H4 (cell line): ENCODE data around the gene LY9. TPM values are rescaled to one million over a fixed set of nuclear protein-coding genes. Genes with fewer than 3 reads are reported as not detected.

Experiments used
- DNase-seq: peaks from one replicate; pipeline ENCODE4 v3.0.0-alpha.2; 2015; ENCODE audit warnings: low spot score
- total RNA-seq: library from RNA; depleted of rRNA; stranded (reverse); fragments of >200 nt; shearing (Covaris generic); gene quantifications from 2 replicates; pipeline ENCODE4 v1.2.3, GENCODE V29; 2014

Gene LY9
- total RNA-seq, 1 experiment from 2014 or later, result not detected

DNA sequence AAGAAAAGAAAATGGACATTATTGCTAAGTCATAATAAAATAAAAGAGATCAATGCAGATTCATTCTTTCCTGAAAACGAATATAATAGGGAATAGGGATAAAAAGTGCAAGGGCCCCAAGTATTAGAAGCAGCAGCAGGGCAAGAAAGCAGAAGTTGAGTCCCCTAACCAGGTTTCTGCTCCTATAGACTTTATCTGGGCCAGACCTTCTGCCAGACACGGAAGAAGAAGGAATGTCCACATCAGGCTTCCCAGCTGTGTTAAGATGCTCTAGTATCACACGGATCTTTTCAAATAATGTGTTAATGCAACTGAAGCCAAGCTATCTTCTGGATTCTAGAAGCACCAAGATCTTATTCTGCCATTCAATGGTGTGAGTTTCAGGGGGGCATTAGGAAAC, 39.8 kb downstream of the LY9 start:
- DNase-seq, result no peak

DNA sequence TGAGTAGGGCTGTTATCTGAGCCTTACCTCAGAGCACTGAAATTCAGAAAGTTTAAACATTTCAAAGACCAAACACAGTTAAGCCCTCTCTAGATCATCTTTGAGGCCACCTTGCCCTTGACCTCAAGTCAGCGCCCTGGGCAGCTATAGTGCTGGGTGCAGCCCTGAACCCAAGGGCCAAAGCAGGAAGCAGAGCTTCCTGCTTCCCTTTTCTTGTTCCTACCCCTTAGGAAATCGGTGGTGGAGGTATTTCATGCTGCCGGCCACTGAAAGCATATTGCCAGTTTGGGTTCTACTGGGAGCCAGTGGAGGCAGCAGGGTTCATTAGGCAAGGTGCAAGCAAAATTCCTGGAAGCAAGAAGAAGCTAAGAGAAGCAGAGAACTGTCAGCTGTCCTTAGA, 40.6 kb downstream of the LY9 start:
- DNase-seq, result no peak

DNA sequence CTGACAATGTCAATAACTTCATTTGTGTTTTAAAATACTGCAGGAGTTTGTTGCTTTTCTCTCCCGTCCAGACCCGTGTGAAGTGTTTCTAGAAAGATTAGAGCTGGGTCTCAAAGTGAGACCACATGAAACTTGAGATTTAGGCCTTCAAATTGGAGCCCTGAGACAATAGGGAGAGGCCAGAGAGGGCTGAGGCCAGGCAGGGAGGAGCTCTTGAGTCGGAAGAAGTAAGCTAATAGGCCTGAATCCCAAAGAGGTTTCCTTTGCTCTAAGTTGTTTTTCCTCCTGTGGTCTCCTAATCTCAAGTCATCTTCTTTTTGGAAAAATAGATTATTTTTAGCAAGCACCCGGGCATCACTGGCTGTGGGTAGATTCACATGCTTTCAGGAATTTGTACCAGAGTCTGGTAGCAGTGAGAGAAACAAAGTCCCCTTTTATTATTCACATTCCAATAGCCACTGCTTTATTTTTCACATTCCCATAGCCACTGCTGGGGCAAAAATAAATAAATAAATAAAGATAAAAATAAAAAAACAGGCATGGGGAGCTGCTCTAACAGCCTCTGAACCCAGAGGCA, 41.1 kb downstream of the LY9 start:
- no peak for DNase-seq

DNA sequence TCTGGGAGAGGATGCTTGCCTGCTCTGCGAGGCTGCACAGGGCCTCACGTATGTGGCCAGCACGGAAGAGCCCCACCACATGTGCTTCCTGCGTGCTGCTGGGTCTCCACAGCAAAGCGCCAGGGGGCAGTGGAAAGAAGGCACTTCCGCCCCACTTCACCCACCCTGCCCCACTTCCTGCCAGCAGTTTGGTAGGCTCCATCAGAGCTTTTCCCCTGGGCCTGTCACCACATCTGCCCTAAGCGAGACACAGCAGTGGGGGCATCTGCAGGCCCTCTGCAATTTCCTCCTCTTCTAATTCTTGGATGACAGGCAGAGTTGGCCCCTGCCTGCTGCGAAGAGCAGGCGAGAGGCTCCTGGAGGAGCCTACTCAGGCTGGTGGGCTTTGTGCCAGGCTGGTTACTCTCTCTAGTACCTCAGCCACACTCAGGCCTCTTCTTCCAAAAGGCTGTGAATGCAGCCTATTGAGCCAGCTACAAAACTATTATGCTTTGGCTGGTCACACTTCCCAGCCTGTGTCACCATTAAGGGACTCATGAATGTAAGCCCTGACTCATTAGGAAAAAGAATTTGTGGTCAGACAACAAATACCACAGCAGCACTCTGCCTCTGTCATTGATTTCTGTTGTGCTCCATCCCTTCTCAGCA, 41.7 kb downstream of the LY9 start:
- DNase-seq, result peak; percentile 32

DNA sequence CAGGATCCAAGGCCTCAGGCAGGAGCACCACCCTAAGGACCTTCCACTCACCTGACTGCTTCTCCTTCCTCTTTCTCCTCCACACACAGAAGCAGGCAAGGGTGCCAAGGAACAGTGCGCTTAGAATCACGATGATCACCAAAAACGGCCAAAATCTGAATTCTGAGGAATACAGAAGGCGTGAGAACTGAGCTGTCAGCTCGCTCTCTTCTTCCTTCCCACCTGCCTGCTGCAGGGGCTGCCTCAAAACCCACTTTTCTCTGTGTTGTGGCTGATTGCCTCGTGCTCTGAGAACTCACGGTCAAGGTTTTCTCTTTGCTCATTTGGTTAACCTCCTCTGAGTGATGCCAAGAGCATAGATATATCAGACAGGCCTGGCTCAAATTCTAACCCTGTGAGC, 42.9 kb downstream of the LY9 start:
- no peak for DNase-seq

DNA sequence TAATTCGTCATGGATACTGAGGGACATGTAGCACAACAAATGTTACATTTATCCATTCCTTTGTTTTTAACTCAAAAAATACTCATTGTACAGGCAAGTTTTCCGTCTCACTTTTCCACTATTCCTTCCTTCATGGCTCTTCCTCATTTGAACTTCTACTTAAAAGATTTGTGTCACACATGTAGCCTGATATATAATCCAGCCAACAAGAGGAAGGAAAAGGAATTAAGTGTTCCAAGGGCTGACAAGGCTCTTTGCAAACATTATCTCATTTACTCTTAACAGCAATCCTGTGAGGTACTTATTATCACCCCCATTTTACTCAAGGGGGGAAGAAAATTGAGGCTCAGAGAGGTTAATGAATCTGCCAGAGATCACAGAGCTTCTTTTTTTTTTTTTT, 43.8 kb downstream of the LY9 start:
- no peak for DNase-seq

DNA sequence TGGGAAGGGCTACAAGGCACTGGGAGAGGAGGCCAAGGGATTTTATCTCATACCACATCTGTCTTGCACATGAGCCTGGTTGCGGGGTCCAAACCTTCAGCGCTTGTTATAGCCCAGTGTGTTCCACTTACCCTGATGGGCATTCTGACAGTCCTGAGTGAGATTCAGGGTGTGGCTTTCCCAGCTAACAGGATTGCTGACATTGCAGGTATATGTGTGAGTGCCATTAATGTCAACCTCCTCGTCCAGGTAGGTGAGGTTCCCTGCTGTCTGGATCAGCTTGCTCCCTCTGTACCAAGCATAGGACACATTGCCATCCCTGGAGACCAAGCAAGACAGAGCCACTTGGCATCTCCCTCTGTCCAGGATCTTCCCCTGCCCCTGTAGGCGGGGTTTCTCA, 45.1 kb downstream of the LY9 start:
- DNase-seq, result no peak

DNA sequence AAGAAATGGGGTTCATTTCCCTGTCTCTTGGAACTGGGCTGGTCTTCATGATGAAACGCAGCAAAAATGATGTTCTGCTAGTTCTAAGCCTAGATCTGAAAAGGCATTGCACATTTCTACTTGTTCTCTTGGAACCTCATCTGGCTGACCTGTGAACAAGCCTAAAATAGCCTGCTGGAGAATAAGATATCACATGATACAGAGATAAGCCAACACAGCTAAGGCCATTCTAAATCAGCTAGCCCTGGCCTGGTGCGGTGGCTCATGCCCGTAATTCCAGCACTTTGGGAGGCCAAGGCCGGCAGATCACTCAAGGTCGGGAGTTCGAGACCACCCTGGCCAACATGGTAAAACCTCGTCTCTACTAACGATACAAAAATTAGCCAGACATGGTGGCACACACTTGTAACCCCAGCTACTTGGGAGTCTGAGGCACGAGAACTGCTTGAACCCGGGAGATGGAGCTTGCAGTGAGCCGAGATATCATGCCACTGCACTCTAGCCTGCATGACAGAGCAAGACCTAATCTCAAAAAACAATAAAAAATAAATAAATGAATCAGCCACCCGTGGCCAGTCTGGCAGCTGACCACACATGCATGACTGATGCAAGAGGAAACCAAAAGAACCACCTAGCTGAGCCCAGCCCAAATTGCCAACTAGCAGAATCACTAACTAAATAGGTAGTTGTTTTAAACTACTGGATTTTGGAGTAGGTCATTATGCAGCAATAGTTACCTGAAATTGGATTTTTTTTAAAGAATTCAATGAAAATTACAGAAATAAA, 48.7 kb downstream of the LY9 start:
- no peak for DNase-seq

DNA sequence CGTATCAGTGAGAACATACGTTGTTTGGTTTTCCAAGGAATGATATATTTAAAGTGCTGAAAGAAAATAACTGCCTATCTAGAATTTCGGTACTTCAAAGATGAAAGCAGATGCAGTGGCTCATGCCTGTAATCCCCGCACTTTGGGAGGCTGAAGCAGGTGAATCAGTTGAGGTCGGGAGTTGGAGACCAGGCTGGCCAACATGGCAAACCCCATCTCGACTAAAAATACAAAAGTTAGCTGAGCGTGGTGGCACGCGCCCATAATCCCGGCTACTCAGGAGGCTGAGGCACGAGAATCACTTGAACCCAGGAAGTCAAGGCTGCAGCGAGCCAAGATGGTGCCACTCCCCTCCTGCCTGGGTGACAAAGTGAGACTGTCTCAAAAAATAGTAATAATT, 50.3 kb downstream of the LY9 start:
- no peak for DNase-seq

DNA sequence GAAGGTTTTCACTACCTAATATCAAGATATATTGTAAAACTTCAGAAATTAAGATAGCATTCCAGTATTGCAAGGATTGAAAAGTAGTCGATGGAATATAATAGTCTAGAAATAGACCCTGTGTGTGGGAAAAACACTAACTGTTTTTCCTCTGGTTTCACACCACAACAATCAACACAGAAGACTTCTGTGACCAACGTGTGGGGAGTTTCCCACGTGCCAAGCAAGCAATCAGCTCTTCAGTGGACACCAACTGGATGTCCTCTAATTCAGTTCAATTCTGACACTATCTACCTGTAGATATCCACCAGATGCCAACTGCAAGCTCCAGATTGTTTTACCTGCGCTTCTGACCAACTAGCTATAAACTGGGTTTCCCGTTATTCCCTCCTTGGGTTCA, 54.6 kb downstream of the LY9 start:
- no peak for DNase-seq

DNA sequence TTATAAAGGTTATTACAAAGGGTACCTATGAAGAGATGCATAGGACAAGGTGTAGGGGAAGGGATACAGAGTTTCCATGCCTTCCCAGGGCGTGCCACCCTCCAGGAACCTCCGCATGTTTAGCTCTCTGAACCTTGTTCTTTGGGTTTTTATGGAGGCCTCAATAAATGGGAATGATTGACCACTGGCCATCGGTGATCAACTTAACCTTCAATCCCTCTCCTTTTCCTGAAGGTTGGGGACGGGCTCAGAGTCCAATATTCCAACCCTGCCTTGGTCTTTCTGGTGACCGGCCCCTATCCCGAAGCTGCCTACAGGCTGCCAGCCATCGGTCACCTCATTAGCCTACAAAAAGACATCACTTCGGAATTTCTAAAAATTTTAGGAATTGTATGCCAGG, 55.0 kb downstream of the LY9 start:
- no peak for DNase-seq

DNA sequence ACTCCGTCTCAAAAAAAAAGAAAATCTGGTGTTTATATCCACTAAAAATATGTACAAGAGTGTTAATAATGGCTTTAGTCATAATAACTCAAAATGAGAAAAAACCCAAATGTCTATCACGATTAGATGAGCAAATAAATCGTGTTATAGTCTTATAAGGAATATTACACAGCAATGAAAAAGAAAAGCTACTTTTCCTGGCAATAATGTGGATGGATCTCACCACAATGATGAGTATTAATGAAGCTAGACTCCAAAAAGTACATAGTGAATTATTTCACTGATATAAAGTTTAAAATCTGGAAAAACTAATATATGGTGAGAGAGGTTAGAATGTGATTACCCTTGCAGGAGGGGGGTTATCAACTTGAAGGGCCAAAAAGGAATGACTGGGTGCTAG, 57.0 kb downstream of the LY9 start:
- DNase-seq, result no peak

DNA sequence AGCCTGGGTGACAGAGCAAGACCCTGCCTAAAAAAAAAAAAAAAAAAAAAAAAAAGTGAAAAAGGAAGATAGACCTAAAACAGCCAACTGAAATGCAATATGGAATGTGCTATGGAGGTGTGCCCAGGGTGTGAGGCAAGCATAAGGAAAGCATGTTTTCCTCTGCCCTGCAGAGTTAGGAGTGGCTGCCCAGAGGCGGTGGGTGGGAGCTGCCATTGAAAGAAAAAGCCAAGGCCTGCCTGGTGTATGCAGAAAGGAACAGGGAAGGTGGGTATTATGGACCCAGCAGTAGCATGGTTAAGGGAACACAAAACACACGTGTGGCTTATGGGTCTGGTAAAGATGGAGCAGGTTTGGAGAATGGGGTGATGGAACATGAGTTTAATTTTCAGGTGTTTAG, 57.8 kb downstream of the LY9 start:
- no peak for DNase-seq

DNA sequence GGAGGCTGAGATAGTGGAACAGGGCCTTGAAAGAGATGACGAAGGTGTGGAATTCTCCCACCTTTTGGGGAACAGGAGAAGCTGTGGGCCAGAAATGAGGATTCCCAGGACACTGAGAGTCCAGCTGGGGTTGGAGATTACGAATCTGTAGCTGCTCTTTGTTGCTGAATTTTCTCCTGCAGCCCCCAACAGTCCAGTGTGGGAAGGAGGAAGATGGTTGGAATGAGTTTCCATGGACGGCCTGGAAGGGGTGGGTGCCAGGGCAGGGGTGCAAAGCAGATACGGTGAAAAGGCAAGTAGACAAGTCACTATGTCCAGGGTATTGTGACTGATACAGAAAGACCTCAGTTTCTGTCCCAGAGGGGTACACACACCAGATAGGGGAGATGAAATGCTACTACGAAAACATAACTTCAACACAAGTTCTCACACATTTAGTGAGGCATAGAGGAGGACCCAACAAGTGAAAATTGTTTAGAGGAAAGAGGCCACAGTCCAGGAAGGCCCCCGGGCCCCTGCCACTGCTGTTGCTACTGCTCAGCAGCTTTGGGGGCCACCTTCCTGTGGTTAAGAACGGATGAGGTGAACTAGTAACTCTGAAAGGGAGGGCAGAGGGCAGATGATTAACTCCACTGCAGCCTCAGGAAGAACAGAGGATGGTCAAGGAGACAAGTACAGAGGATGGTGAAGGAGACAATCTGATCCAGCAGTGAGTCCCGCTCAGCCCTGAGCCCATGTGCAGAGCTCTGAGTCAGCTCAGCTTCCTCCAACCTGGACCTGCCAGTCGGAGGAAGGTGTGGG, 59.4 kb downstream of the LY9 start:
- no peak for DNase-seq

DNA sequence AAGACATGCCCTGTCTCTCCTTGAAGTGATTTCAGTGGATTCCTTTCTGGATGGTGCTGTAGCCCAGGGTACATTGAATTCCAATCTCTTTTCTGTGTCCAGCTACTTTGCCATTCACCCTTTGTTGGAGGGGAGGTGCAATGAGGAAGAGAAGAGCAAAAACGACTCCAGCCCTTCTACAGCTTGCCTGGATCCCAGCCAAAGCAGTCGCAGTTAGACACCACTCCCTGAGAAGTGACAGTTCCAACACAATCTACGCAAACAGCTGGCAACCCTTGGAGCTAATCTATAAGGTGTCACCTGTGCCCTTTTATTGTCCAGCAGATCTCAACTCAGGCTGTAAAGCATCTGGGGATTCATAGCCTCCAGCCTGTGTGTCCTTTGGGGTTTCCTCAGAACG, 62.1 kb downstream of the LY9 start:
- no peak for DNase-seq

DNA sequence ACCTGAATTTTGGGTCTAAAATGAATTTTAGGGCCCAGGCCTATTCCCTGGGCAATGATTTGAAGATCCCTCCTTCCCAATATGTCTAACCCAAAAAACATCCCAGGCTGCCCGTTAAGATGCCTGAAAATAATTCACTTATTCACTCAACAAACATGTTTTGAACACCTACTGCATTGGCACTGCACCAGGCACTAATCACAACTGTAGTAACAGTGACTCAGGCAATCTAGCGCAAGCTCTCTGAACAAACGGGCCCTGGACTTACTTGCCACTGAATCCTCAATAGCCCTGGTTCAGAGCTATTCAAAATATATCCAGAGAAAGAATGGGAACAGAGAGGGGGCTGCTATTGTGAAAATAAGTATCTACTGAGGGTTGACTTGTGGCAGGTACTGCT, 62.5 kb downstream of the LY9 start:
- DNase-seq, result no peak

DNA sequence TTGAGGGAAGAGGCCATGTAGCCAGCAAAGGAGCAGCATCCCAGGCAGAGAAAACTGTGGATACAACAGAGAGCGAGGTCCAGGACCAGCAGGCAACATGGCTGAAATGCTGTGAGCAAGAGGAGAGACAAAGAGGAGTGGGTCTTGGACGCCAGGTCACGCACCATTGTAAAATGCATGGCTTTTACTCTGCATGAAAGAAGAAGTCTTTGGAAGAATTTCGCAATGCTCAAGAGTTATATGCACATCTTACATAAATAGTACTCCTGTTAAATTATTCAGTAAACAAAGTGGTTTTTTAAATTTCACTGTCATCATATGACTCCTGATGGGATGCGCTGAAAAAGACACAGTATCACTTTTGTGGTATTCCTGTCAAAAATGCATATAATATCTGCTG, 63.2 kb downstream of the LY9 start:
- DNase-seq, result no peak

DNA sequence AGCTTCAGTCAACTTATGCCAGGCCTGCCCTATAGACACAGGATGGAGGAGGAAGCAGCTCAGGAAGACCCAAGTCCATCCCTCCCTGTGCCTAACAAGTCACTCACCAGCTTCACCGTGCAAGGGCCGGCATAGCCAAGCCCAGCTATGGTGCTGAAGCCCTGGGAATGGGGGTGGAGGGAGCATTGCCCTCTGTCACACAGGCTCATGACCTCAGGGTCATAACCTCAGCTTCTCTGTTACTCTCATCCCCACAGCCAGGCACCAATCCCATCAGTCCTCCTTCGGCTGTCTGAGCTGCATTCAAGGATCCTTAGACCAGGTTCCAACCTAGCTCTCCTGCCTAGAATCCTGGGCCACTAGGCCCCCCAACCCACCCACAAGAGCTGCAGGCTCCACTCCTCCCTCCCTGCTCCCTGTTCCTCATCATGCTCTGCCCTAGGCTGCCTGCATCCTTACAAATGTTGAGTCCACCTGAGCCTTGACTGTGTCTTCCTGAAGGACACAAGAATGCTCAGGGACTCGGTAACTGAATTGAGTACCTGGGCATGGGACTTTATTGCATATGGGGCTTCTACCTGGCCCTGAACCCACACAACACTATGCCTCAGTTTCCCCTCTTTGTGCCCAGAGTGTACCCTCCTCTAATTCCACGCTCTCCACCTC, 65.0 kb downstream of the LY9 start:
- DNase-seq, result no peak

DNA sequence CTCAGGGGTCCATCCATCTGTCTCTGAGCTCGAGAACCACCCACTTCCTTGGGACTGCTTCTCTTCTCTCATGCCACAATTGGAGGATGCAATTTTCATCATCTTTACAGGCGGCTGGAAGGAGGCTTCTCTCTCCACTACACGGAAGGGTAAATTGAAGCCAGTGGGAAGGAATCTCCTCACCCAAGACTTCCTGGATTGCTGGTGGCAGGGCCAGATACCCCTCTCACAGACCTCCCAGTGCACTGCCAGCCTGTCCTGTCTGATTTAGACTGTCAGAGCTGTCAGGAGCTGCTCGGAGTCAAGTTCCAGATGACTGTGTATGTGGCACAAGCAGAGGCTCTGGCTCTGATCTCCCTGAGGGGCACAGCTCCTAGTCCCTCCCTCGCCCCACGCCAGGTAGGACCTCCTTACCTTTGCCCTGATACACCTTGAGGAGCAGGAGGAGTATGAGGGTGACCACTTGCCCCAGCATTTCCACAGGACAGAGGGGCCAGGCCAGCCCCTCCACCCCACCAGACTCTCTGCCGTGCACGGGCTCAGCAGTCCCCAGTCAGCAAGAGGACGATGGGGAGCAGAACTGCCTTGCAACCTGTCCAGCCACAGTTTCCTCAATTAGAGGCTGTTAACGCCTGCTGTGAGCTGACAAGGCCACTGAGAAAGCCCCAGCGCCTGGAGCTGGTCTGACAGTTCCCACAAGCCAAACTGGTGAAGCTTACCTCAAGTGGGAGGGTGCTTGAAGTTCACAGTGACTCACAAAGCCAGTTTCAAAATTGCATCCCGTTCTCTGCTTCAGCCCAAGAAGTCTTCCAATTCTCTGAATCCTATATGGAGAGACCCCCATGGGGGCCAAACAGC, 66.5 kb downstream of the LY9 start, which contains the start of gene CD244:
TSS of gene CD244 (minus strand) at position 685 of the 858 bp plus-strand sequence. CDS start at position 475, 210 bp downstream.
- DNase-seq, result no peak

DNA sequence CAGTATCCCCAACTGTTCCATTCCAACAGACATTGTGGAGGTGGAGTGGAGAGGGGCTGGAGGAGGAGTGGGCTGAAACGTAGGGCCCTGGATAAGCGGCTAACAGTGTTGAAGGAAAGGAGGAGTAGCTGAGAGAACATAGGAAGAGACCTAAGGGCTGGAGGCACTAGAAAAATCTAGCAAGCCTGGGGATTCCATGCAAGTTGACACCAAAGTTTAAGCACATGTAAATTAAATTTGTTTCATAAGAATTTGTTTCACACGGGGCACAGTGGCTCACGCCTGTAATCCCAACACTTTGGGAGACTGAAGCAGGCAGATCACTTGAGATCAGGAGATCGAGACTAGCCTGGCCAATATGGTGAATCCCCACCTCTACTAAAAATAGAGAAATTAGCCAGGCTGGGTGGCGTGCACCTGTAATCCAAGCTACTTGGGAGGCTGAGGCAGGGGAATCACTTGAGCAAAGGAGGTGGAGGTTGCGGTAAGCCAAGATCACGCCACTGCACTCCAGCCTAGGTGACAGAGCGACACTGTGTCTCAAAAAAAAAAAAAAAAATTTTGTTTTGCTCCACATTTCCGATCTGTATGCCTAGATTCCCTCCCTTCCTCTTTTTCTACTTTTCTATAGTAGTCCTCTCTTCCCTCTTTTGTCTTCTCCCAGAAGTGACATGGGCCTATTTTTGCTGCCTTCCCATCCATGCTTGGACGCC, 67.2 kb downstream of the LY9 start:
- DNase-seq, result no peak
